AG04449 (cell line): ENCODE measurements around the gene SLIT3.
A peak's percentile ranks its signal among the peaks of the same experiment; 100 is the strongest.

ENCODE experiments used
- CTCF ChIA-PET: fragments of 350-600 bp; formaldehyde crosslinking; extraction: SDS; loops from one replicate; lab custom pipeline; 2021; ENCODE audit warnings: antibody characterized with exemption; lab: Yijun Ruan, JAX
- POLR2A ChIA-PET: fragments of 400-600, 350-600 bp; formaldehyde crosslinking; extraction: SDS; loops from one replicate; lab custom pipeline; 2020; ENCODE audit warnings: antibody characterized with exemption, inconsistent platforms; lab: Yijun Ruan, JAX
- DNase-seq: peaks from one replicate; pipeline ENCODE4 v3.0.0-alpha.2; 2010; ENCODE audit warnings: low read depth, low spot score
- H3K4me3 ChIP-seq: 2 replicates; pipeline ENCODE4 v1.5.1; 2011; ENCODE audit warnings: low read depth, mild to moderate bottlenecking, control low read depth, low read length
- CTCF ChIP-seq: IDR thresholded peaks from one replicate; pipeline ENCODE4 v1.5.1; 2011; ENCODE audit warnings: mild to moderate bottlenecking, moderate library complexity, low read length, control low read depth, inconsistent platforms; ENCODE audit not compliant: insufficient read depth; ENCODE audit errors: missing control alignments

Gene SLIT3

DNA sequence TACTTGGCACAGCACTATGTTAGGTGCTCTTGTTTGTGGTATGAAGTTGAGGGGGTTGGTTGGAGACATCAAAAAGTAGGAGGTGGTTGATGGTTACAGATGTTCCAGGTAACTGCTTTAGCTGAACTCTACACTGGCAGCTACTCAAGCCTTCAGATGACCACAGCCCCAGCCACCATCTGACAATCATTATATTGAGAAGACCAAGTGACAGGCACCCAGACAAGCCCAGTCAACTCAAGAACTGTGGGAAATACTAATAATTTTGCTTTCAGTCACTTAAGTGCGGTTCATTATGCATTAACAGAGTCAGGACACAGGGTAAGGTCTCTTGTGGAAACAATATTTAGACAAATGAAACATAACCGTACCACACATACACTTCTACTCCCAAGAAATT lies 38.9 kb upstream of the SLIT3 start:
- H3K4me3 ChIP-seq, result no peak overlapping the region
- no peak for TF ChIP-seq CTCF
- ChIA-PET CTCF (no interaction called here), POLR2A (no interaction called here)
- DNase-seq, result no peak

- POLR2A ChIA-PET, result no interaction called here
- TF ChIP-seq CTCF, result no peak
- no peak for DNase-seq
- H3K4me3 ChIP-seq, result no peak overlapping the region
- CTCF ChIA-PET, result no interaction called here
Measured at GRCh38 chr5:169336242-169336641, 35.3 kb upstream of the SLIT3 start.

DNA sequence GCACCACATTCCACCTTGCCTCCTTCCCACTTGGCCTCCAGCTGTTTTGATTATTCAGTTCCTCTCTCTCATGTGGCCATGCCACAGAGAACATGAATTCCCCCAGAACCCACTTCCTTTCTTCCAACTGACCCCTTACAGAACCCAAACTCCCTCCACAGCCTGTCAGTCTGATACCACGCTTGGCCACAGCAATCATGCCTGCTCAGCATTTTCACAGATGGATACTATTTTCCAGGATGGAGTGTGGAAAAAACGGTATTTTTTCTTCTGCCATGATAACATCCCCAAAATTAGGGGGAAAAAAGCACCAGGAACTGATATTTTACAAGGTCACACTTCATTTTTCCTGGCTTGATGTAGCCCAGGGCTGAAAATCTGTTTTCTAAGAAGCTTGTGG lies 34.9 kb upstream of the SLIT3 start:
- ChIA-PET CTCF (no interaction called here), POLR2A (no interaction called here)
- no peak for TF ChIP-seq CTCF
- DNase-seq, result no peak
- no peak overlapping the region for H3K4me3 ChIP-seq

GRCh38 chr5:169333518-169333917 lies 32.6 kb upstream of the SLIT3 start:
- no peak for TF ChIP-seq CTCF
- no peak for DNase-seq
- CTCF ChIA-PET, result no interaction called here
- POLR2A ChIA-PET, result no interaction called here
- H3K4me3 ChIP-seq, result no peak overlapping the region

- TF ChIP-seq CTCF, result peak; percentile 12
- POLR2A ChIA-PET, result no interaction called here
- no peak overlapping the region for H3K4me3 ChIP-seq
- CTCF ChIA-PET, result interaction anchor here (1.0 to 1.9 kb wide), 4 partner anchors 9 to 217 kb away, joined by 3 to 4 read pairs (median 4); partner anchors contain the start of gene SLIT3
- DNase-seq, result no peak
Measured at GRCh38 chr5:169331292-169331852, 30.4 kb upstream of the SLIT3 start.

DNA sequence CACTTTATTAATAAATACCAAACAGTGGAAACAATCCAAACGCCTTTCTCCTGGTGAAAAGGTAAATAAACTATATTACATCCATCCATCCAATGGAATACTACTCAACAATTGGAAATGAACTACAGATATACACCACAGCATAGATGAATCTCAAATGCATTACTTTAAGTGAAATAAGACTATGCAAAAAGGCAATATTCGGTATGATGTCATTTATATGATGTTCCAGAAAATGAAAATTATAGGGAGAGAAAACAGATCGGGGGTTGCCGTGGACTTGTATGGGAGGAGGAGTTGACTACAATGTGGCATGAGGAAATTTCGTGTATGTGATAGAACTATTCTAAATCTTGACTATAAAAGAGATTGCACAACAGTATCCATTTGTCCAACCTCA lies 27.5 kb upstream of the SLIT3 start:
- no peak for TF ChIP-seq CTCF
- CTCF ChIA-PET, result no interaction called here
- DNase-seq, result no peak
- POLR2A ChIA-PET, result no interaction called here
- H3K4me3 ChIP-seq, result no peak overlapping the region
